H1 (cell line): ENCODE data around the gene ZNF398. TPM values are rescaled to one million over a fixed set of nuclear protein-coding genes. Genes with fewer than 3 reads are reported as not detected.

ENCODE experiments used
- CTCF ChIA-PET: fragments of 300-600 bp; sonication (Branson Sonifier 250); formaldehyde crosslinking; loops from one replicate; lab custom pipeline; 2021; ENCODE audit not compliant: partially characterized antibody; lab: Charles Lee
- POLR2A ChIA-PET: fragments of 300-600 bp; sonication (Branson Sonifier 250); formaldehyde crosslinking; loops from one replicate; lab custom pipeline; 2021; ENCODE audit warnings: inconsistent platforms; ENCODE audit not compliant: partially characterized antibody; lab: Charles Lee
- DNase-seq, 2 experiments: peaks; one replicate each; pipeline versions ENCODE4 v3.0.0 to v3.0.0-alpha.2; 2010 to 2022; ENCODE audit warnings: low spot score in 2 of 2, low read depth in 1 of 2, mixed read lengths in 1 of 2
- FAIRE-seq: peaks from 2 replicates; lab custom pipeline; 2011; peaks lifted over from hg19 to GRCh38; lab: Jason Lieb, UNC
- H2AFZ ChIP-seq: 2 replicates; pipeline ENCODE4 v1.8.1; 2012; ENCODE audit warnings: low read length, inconsistent platforms
- H2AK5ac ChIP-seq: 2 replicates; pipeline ENCODE4 v1.6.1; 2013; ENCODE audit warnings: low read depth, low read length
- H2BK120ac ChIP-seq: replicated peaks from 2 replicates; pipeline ENCODE3; 2013; ENCODE audit warnings: low read depth, low read length, inconsistent platforms
- H2BK12ac ChIP-seq: 2 replicates; pipeline ENCODE4 v1.6.1; 2013; ENCODE audit warnings: low read depth, low read length
- H2BK15ac ChIP-seq: 2 replicates; pipeline ENCODE4 v1.6.1; 2013; ENCODE audit warnings: low read length
- H2BK20ac ChIP-seq: 2 replicates; pipeline ENCODE4 v1.6.1; 2013; ENCODE audit warnings: low read length
- H2BK5ac ChIP-seq: 2 replicates; pipeline ENCODE4 v1.6.1; 2013; ENCODE audit warnings: low read depth, low read length
- H3K14ac ChIP-seq: 2 replicates; pipeline ENCODE4 v1.6.1; 2013; ENCODE audit warnings: inconsistent platforms; ENCODE audit not compliant: insufficient read length
- H3K18ac ChIP-seq: 2 replicates; pipeline ENCODE4 v1.6.1; 2013; ENCODE audit warnings: low read length; ENCODE audit errors: extremely low read depth
- H3K23ac ChIP-seq: 2 replicates; pipeline ENCODE4 v1.6.1; 2013; ENCODE audit warnings: inconsistent platforms; ENCODE audit not compliant: insufficient read length
- H3K23me2 ChIP-seq: 2 replicates; pipeline ENCODE4 v1.6.1; 2013; ENCODE audit warnings: low read depth, low read length
- H3K27ac ChIP-seq: 2 replicates; pipeline ENCODE4 v1.6.1; 2011; ENCODE audit warnings: low read depth, low read length, inconsistent platforms
- H3K27me3 ChIP-seq, 4 experiments: replicated peaks in 1 of 4; 1 replicate in 1 of 4; 2 replicates in 3 of 4; pipeline versions ENCODE4 v1.6.1 to v1.8.1; 2011 to 2013; ENCODE audit warnings: low read length in 3 of 4, mild to moderate bottlenecking in 3 of 4, inconsistent platforms in 2 of 4, mixed read lengths in 2 of 4, moderate library complexity in 1 of 4; ENCODE audit not compliant: control insufficient read depth in 3 of 4, insufficient read depth in 3 of 4; ENCODE audit errors: extremely low read depth in 1 of 4
- H3K36me3 ChIP-seq, 4 experiments: 2 replicates each; pipeline versions ENCODE4 v1.6.1 to v1.8.1; 2011 to 2013; ENCODE audit warnings: mild to moderate bottlenecking in 4 of 4, low read length in 3 of 4, moderate library complexity in 2 of 4, control low read depth in 1 of 4, inconsistent platforms in 1 of 4; ENCODE audit not compliant: insufficient read depth in 4 of 4, control insufficient read depth in 2 of 4
- H3K4ac ChIP-seq: replicated peaks from 2 replicates; pipeline ENCODE3; 2013; ENCODE audit warnings: low read length, low read depth, mixed read lengths, inconsistent platforms; ENCODE audit not compliant: insufficient read length
- H3K4me1 ChIP-seq, 4 experiments: replicated peaks in 1 of 4; 1 replicate in 1 of 4; 2 replicates in 3 of 4; pipeline versions ENCODE4 v1.6.1 to v1.8.1; 2011 to 2013; ENCODE audit warnings: low read length in 3 of 4, inconsistent platforms in 2 of 4, mixed read lengths in 1 of 4; ENCODE audit not compliant: insufficient read depth in 4 of 4, control insufficient read depth in 3 of 4
- H3K4me2 ChIP-seq, 2 experiments: 2 replicates each; pipeline versions ENCODE4 v1.6.1 to v1.8.1; 2011 to 2013; ENCODE audit warnings: low read depth in 2 of 2, low read length in 2 of 2, control low read depth in 1 of 2, inconsistent platforms in 1 of 2, mild to moderate bottlenecking in 1 of 2; ENCODE audit not compliant: insufficient read depth in 1 of 2
- H3K4me3 ChIP-seq, 4 experiments: fragments of 200-600, 300-600 bp in 1 of 4; sonication (generic), shearing (Covaris generic), sonication (Bioruptor Twin) in 1 of 4; 2 replicates each; pipeline versions ENCODE4 v1.5.1 to v1.8.1; 2011 to 2016; ENCODE audit warnings: low read length in 4 of 4, low read depth in 3 of 4, control low read depth in 2 of 4, inconsistent platforms in 2 of 4, mild to moderate bottlenecking in 2 of 4, mixed read lengths in 1 of 4, moderate library complexity in 1 of 4; ENCODE audit not compliant: insufficient read depth in 2 of 4; ENCODE audit errors: extremely low read depth in 1 of 4
- H3K56ac ChIP-seq: replicated peaks from 2 replicates; pipeline ENCODE3; 2013; ENCODE audit warnings: low read depth, mild to moderate bottlenecking, mixed read lengths, low read length, inconsistent platforms; ENCODE audit not compliant: insufficient read length
- H3K79me1 ChIP-seq: 2 replicates; pipeline ENCODE4 v1.6.1; 2013; ENCODE audit warnings: low read depth, low read length, control low read depth
- H3K79me2 ChIP-seq, 2 experiments: 2 replicates each; pipeline versions ENCODE4 v1.6.1 to v1.8.1; 2012 to 2013; ENCODE audit warnings: low read length in 2 of 2, mild to moderate bottlenecking in 2 of 2, inconsistent platforms in 1 of 2; ENCODE audit not compliant: insufficient read depth in 2 of 2, control insufficient read depth in 1 of 2
- H3K9ac ChIP-seq, 4 experiments: replicated peaks in 1 of 4; 1 replicate in 1 of 4; 2 replicates in 3 of 4; pipeline versions ENCODE4 v1.6.1 to v1.8.1; 2011 to 2013; ENCODE audit warnings: low read depth in 3 of 4, low read length in 3 of 4, control low read depth in 2 of 4, mild to moderate bottlenecking in 2 of 4, moderate library complexity in 2 of 4, inconsistent platforms in 1 of 4; ENCODE audit errors: extremely low read depth in 1 of 4
- H3K9me3 ChIP-seq, 2 experiments: 2 replicates each; pipeline versions ENCODE4 v1.6.1 to v1.8.1; 2012 to 2013; ENCODE audit warnings: mild to moderate bottlenecking in 2 of 2, moderate library complexity in 2 of 2, control low read depth in 1 of 2, inconsistent platforms in 1 of 2, low read depth in 1 of 2, low read length in 1 of 2, mixed read lengths in 1 of 2; ENCODE audit not compliant: insufficient read depth in 2 of 2
- H4K20me1 ChIP-seq, 2 experiments: replicated peaks in 1 of 2; 2 replicates each; pipeline versions ENCODE3 to v1.8.1; 2011 to 2013; ENCODE audit warnings: inconsistent platforms in 2 of 2, low read length in 2 of 2, mild to moderate bottlenecking in 1 of 2; ENCODE audit not compliant: insufficient read depth in 2 of 2, control insufficient read depth in 1 of 2
- H4K5ac ChIP-seq: 2 replicates; pipeline ENCODE4 v1.6.1; 2013; ENCODE audit warnings: low read length, low read depth, mixed read lengths, inconsistent platforms; ENCODE audit not compliant: insufficient read length
- H4K8ac ChIP-seq: 2 replicates; pipeline ENCODE4 v1.8.0; 2013; ENCODE audit warnings: mild to moderate bottlenecking, moderate library complexity, low read length, inconsistent platforms; ENCODE audit not compliant: insufficient read depth; ENCODE audit errors: extremely low read depth
- H4K91ac ChIP-seq: replicated peaks from 2 replicates; pipeline ENCODE3; 2013; ENCODE audit warnings: low read length, mixed read lengths, inconsistent platforms; ENCODE audit not compliant: insufficient read length
- BCL11A ChIP-seq, 2 experiments: IDR thresholded peaks; one replicate each; pipeline ENCODE4 v1.6.1; 2011; ENCODE audit warnings: low read depth in 2 of 2, low read length in 2 of 2, mild to moderate bottlenecking in 2 of 2
- CHD1 ChIP-seq: IDR thresholded peaks from 2 replicates; pipeline ENCODE4 v1.6.1; 2012; ENCODE audit warnings: low read depth, low read length, improper control_type of control experiment
- HDAC6 ChIP-seq: IDR thresholded peaks from one replicate; pipeline ENCODE4 v1.7.1; 2012; ENCODE audit warnings: low read depth, mild to moderate bottlenecking, inconsistent platforms, low read length, moderate library complexity
- NANOG ChIP-seq: IDR thresholded peaks from 2 replicates; pipeline ENCODE4 v1.6.1; 2011; ENCODE audit warnings: low read length, low read depth, mild to moderate bottlenecking, inconsistent platforms; ENCODE audit not compliant: insufficient read depth, poor library complexity, severe bottlenecking
- POLR2A ChIP-seq, 2 experiments: IDR thresholded peaks; 1 replicate in 1 of 2; 2 replicates in 1 of 2; pipeline ENCODE4 v1.6.1; 2011; ENCODE audit warnings: low read depth in 2 of 2, low read length in 2 of 2, mild to moderate bottlenecking in 2 of 2; ENCODE audit errors: control extremely low read depth in 1 of 2
- POLR2AphosphoS5 ChIP-seq: IDR thresholded peaks from 2 replicates; pipeline ENCODE4 v1.6.1; 2011; ENCODE audit warnings: low read depth, low read length
- RFX5 ChIP-seq: IDR thresholded peaks from 2 replicates; pipeline ENCODE4 v1.6.1; 2011; ENCODE audit warnings: low read depth, low read length, improper control_type of control experiment, borderline replicate concordance
- TAF7 ChIP-seq: optimal IDR thresholded peaks from 2 replicates; pipeline ENCODE3; 2011; ENCODE audit warnings: low read depth, mild to moderate bottlenecking, inconsistent platforms, low read length, moderate library complexity, borderline replicate concordance
- polyA plus RNA-seq, 7 experiments: library from polyadenylated mRNA; depleted of rRNA in 3 of 7; stranded (reverse) in 5 of 7; unstranded in 2 of 7; fragments of >200 nt in 5 of 7; fragments of 200-250 nt in 2 of 7; gene quantifications; 1 replicate in 5 of 7; 2 replicates in 1 of 7; 4 replicates in 1 of 7; pipeline versions ENCODE4 v1.2.1 to v1.2.3, GENCODE V29; 2011 to 2013; ENCODE audit warnings: missing spikeins in 2 of 7, mixed read lengths in 2 of 7
- total RNA-seq: library from RNA; stranded (reverse); fragmentation: NEBNext Ultra II Directional; extraction: Animal tissue kit (Norgen Biotek cat#: 25700); gene quantifications from 2 replicates; pipeline ENCODE4 v1.2.1, GENCODE V29; 2021

The ZNF398 gene
- total and polyA plus RNA-seq, 2 of the 8 experiments (the other 6 are each of a cell fraction or from before 2014, with no cell fraction given): 52.7 to 63.5 TPM

DNA sequence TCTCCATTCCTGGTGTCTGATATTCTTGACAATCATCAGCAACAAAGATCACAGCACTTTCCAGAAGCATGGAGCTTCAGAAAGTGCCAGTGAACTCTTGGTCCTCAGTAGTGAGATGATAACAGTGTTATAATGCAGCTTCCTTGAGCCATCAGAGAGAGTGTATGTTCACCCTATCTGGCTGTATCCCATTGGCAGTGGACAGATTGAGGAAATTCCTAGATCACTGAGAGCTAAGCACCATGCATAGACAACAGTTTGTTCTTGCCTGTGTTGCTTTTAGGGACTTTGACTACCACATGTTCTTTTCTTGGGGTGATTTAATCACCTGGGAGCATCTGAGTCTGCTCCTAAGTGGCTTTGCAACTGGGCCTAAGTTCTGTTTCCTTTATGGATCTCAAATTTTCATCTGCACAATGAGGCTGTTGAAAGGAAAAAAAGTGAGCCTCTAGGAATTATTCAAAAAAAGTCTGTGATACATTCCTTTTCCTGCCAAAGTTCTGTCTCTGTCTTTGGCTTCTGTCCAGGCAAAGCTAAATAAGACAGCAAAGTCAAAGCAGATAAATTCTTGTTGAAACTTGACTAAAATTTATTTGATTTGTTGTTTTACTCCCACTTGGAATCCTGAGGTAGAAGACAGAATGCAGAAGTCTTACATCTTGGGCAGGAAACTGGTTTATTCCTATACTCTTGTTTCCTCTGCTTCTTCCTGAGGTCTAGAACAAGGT, 33.6 kb downstream of the ZNF398 start:
- Histone ChIP-seq H3K4ac (no peak overlapping the region), H3K4me2 (no peak overlapping the region), H3K23ac (no peak overlapping the region)
- CTCF ChIA-PET: interaction anchor here (0.9 to 1.9 kb wide), 3 partner anchors 12 to 15 kb away, joined by 3 to 5 read pairs (median 3); partner anchors contain the start of gene ZNF282
- peak; percentile 67; the same call in 1 of the 2 replicates for TF ChIP-seq POLR2AphosphoS5
- TF ChIP-seq NANOG: no peak
- TF ChIP-seq TAF7: no peak
- TF ChIP-seq RFX5: no peak
- TF ChIP-seq HDAC6: no peak
- no peak for TF ChIP-seq BCL11A (IDR thresholded peaks at IDR 0.05; ENCODE audit: low read depth in 2 of 2, low read length in 2 of 2)
- 0 out of 3 replicates have a peak, but pooled peaks of 1 of the 2 experiments have one; percentile 18 for TF ChIP-seq POLR2A (IDR thresholded peaks at IDR 0.05; ENCODE audit: control extremely low read depth in 1 of 2, low read depth in 2 of 2, low read length in 2 of 2)
- TF ChIP-seq CHD1: no peak
- TF ChIP-seq, all 59 proteins: peak for 2
- Histone ChIP-seq H2BK15ac (no peak overlapping the region), H3K9ac (no peak overlapping the region), H2BK20ac (no peak overlapping the region), H4K20me1 (peaks cover 6 to 8% of the 10 kb centered on the region in 2 experiments), H3K56ac (no peak overlapping the region), H3K18ac (no peak overlapping the region), H4K91ac (no peak overlapping the region), H2BK5ac (no peak overlapping the region), H3K4me1 (no peaks in the 10 kb centered on the region), H3K27me3 (no peaks in the 10 kb centered on the region), H4K5ac (no peak overlapping the region), H3K14ac (no peak overlapping the region), H3K23me2 (no peaks in the 10 kb centered on the region), H3K9me3 (no peaks in the 10 kb centered on the region), H3K4me3 (no peak overlapping the region), H4K8ac (no peak overlapping the region), H2AFZ (no peak overlapping the region), H2AK5ac (no peak overlapping the region), H3K79me2 (no peaks in the 10 kb centered on the region), H3K79me1 (no peaks in the 10 kb centered on the region), H3K27ac (no peak overlapping the region), H2BK120ac (no peak overlapping the region), H3K36me3 (peaks cover 38 to 66% (median 58%) of the 10 kb centered on the region in 4 experiments), H2BK12ac (no peak overlapping the region)
- DNase-seq (no peak), FAIRE-seq (no peak)
- POLR2A ChIA-PET: interaction anchor here (0.7 to 3.3 kb wide), 5 partner anchors 10 to 32 kb away, joined by 3 to 19 read pairs (median 4); partner anchors contain the start of genes ZNF282 and ZNF398
